NCI-H2196 (cell line): ENCODE results near the gene ABCC5.
"Not testable (repeated sequence)": the region's sequence is repeated elsewhere in the genome, so short reads cannot be mapped to it uniquely, and the experiment has no call there.

Source experiments
- DNase-seq: peaks from one replicate; lab custom pipeline; 2025; ENCODE audit not compliant: unreplicated experiment; lab: John Stamatoyannopoulos, UW

Gene ABCC5

DNA sequence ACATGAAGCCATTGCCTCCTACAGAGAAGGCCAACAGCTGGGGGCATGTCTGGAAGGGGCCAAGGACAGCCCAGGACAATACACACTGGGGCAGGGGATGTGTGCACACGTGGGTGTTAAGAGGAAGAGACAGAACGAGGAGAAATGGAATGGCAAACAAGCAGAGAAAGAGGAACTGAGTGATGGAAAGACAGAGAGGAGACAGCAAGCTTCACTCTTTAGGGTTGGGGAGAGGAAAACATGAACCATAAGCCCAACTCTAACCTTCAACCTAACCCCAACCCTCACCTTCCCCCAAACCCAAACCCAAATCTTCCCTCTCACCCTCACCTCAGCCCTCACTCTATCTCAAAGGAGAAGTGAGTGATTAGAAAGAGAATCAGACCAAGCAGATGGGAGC, 121.1 kb downstream of the ABCC5 start:
- DNase-seq: no peak

DNA sequence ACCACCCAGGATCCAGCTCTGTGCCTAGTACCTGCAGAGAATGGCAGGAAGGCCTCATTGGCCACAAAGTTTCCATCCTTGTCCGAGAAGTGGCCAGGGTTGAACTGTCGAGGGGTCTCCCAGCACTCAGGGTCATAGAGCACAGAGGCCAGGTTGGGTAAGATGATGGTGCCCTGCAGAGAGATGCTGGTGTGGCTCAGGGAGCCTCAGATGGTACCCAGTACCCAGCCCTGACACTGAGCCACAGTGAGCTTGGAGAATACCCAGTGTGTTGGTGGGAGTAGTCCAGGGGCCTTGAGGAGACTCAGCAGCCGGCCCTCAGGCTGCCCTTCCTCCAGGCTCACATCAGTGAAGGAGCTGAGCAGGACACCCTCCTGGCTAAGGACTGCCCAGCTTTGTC, 121.5 kb downstream of the ABCC5 start:
- no peak for DNase-seq

DNA sequence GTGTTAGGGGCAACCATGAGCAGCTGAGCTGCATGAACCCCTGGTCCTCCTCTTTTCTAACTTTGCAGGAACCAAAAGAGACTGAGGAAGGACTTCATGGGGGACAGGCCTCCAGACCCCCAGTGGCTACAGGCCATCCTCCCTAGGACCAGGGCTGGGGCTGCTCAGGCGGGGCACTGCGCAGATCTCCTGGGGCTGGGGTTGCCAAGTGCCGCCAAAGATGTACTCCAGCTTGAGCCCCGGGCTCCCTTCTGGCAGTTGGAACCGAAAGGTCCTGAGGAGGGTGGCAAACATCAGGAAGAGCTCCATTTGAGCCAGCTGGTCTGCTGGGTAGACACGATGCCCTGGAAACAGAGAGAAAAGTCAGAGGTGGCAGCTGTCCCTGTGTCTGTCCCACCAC, 121.9 kb downstream of the ABCC5 start:
- DNase-seq: no peak

DNA sequence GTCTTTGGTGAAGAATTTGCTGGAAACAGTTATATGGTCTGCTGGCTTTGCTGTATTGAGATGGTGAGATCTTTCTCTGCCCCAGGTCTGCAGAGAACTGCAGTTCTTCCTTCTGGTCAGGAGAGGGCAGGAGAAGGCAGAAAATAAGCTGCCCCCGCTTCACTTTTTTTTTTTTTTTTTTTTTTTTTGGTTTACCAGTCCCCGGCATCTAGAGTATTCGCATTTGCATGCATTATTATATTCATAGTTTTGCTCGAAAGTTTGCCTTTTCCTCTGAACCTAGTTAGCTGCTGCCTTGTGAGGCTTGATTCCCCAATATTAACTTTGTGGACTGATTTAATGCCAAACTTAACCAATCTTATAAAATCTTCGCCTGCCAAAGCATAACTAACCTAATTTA, 122.4 kb downstream of the ABCC5 start:
- DNase-seq: peak; percentile 51

DNA sequence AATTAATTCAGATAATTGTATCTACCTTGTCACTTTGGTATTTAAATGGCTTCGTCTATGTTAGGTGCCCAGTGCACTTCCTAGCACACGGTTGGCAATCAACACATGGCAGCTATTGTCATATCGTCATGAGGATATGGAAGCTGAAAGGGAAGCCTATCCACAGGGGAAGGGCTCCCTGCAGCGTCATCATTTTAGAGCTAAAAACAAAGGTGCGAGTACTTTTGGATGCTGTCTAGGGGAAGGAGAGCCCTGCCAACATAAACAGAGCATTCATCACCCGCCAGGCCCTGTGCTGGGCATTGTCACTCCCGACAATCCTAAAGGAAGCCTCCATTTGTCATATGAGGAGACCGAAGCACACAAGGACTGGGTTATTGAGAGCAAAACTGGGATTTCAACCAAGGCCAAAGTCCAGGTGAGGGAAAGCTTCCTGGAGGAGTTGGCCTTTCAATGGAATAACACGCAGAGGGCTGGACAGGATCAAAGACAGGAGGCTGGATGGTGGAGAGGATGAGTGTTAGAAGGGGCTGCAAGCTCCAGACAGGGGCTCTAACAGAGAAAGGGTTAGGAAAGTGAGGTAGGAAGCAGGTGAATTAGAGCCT, 125.0 kb downstream of the ABCC5 start:
- no peak for DNase-seq

DNA sequence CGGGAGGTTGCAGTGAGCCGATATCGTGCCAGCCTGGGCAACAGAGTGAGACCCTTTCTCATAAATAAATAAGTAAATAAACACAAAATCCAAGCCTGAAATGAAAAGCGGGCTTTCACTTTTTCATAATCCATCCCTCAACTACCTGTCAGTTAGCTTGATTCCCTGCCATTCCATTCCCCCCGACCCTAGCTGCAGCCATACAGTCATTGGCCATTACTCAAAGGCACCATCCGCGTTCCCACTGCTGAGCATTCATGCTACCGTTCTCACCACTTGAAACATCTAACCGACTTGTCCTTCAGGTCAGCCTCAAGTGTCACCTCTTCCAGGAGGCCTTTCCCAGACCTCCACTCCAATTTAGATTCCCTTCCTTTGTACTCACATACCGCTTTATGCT, 131.9 kb downstream of the ABCC5 start:
- DNase-seq: no peak

DNA sequence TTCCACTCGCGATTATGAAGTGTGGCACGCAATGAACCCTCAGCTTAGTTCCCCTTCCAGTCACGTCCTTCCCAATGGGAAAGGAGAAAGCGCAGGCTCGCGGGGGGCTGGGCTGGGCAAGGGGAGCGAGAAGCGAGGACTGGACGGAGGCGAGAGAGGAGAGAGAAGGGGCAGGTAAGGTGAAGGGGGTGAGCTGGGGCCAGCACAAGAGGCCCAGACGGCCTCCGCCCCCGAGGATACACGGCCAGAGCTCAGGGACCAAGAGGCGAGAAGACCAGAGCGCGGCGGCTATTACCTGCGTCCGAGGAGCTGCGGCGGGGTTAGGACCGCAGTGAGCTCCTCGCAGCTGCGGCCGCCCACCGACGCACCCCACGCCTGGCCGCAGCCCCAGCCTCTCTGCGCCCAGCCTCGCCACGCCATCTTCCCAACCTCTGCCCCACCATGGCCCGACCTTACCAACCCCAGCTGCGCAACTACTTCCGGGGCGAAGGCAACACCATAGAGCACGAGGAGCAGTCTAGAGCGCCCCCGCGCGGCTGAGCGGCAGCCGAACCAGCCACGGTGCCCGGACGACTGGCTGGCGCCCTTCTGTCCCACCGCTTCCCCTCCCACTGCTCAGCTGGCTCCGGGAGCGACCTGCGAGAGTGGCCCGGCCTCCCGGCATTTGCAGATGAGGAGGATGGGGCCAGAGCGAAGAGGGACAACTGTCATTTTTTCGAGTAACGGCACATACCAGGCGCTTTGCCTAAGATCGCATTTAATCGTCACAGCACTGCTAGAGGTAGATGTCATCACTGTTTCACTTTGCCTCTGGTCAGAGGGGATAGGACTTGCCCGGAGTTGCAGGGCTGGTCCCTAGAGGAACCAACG, 133.0 kb downstream of the ABCC5 start, which contains the start of gene PARL:
PARL (minus strand) TSS at position 454 of the 870 bp plus-strand sequence; CDS start at position 420, 34 bp downstream.
- peak; percentile 98 for DNase-seq

DNA sequence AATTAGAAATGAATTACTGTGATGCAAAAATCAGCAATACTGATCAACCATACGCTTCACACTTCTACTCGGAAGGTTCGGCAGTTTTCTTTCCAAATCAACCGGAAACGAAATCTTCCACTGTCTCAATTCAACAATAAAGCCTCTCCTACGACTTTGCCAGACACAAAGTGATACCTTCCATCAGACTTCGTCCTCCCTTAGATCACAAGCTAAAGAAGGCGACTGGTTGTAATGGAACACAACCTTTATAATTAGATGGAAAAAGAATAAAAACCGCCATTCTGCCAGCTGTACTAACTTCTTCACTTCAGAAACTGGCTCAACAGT, 133.6 kb downstream of the ABCC5 start:
- DNase-seq: no peak

DNA sequence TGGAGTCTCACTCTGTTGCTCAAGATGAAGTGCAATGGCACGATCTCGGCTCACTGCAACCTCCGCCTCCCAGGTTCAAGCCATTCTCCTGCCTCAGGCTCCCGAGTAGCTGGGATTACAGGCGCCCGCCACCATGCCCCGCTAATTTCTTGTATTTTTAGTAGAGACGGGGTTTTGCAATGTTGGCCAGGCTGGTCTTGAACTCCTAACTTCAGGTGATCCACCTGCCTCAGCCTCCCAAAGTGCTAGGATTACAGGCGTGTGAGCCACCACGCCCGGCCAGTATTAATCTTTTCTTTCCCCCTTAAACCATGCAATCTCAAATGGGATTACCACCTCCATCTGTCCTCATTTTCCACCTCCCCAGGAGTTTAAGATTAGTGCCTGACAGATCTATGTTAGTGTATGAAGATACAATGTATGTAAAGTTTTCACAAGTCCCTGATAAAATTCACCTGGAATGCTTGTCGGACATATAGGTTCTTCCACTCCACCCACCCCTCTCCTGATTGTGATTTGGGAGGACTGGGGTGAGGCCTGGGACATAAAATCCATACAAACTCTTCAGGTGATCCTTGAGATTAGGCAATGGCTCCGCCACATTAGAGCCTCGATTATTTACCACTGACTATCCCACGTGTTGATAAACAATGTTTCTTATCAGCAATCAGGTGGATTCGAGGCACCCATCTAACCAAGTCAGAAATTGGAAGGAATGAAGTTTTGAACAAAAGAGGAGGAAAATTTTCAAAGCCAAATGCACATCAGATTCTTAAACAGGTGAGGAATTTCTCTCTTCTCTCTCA, 134.2 kb downstream of the ABCC5 start:
- no peak for DNase-seq

DNA sequence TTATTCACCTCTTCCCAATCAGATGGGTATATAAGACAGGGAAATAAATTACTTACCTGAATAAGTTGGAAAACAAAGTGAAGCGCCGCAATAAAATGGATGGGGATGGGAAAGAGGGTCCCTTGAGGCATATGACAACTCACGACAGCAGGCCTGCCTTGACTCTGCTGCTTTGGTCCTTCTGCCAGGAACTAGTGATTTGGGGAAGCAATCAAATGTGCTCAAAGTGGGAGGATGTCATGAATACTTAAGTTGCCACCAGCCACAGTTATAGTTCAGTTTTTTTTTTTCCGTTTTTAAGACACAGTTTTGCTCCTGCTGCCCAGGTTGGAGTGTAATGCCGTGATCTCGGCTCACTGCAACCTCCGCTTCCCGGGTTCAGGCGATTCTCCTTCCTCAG, 137.6 kb downstream of the ABCC5 start:
- no peak for DNase-seq

DNA sequence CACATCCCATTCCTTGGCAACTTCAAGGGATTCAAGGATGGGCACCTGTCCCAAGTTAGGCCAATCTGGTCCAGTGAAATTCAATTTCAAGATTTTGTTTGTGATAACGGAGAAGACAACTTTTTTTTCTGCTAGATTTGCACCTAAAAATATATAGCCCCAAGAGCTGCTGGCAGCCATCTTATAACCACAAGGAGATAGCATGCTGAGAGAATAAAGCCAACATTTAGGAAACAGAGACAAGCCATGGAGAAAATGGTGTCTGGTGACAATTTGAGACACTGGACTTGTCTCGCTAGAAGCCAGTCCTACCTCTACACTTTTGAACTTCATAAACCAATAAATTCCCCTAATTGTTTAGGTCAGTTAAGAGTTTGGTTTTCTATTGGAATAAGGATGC, 138.4 kb downstream of the ABCC5 start:
- no peak for DNase-seq

DNA sequence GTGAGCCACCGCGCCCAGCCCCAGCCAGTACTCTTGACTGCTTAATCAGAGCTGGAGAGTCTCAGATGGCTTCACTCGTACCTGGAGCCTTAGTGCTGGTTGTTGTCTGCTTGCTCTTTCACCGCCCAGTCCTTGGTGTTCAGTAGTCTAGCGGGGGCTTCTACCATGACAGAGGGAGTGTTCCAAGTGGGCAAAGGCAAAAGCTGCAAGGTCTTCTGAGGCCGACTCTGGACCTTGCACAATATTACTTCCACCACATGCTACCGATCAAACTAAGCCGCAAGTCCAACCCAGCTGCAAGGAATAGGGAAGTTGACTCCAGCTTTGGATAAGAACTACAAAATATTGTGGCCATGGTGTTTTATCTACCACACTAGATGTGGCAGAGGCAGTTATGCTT, 139.6 kb downstream of the ABCC5 start:
- DNase-seq: no peak

DNA sequence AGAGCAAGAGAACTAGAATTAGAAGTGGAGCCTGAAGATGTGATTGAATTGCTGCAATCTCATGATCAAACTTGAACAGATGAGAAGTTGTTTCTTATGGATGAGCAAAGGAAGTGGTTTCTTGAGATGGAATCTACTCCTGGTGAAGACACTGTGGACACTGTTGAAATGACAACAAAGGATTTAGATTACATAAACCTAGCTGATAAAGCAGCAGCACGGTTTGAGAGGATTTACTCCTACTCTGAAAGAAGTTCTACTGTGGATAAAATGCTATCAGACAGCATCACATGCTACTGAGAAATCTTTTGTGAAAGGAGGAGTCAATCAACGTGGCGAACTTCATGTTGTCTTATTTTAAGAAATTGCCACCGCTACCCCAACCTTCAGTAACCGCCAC, 140.5 kb downstream of the ABCC5 start:
- DNase-seq: not testable (repeated sequence)

DNA sequence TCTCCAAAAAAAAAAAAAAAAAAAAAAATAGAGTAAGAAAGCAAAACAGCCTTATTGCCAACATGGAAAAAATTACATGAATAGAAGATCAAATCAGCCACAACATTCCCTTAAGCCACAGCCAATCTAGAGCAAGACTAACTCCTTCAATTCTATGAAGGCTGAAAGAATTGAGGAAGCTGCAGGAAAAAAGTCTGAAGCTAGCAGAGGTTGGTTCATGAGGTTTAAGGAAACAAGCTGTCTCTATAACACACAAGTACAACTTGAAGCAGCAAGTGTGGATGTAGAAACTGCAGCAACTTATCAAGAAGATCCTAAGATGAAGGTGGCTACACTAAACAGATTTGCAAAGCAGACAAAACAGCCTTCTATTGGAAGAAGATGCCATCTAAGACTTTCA, 142.3 kb downstream of the ABCC5 start:
- DNase-seq: no peak

DNA sequence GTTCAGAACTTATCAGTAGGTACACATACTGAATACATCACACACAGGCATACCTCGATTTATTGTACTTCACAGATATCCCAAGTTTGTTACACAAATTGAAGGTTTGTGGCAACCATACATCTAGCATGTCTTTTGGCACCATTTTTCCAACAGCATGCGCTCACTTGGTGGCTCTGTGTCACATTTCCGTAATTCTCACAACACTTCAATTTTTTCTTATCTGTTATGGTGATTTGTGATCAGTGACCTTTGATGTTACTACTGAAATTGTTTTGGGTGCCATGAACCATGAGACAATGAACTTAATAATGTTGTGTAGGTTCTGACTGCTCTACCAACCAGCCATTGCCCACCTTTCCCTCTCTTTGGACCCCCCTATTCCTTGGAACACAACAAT, 143.8 kb downstream of the ABCC5 start:
- DNase-seq: no peak

DNA sequence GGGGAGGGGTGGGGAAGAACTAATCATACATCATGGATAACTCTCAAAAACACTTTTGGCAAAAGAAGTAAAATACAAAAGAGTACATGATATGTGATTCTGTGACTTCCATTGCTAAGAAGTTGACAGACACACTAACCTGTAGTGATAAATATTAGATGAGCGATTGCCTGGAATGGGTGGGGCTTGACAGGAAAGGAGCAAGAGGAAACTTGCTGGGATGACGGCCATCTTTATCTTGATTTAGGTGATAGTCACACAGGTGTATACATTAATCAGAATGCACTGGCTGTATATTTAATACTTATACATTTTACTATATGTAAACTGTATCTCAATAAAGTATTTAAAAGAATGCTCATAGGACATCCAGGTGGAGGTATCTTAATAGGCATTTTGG, 146.1 kb downstream of the ABCC5 start:
- DNase-seq: no peak

DNA sequence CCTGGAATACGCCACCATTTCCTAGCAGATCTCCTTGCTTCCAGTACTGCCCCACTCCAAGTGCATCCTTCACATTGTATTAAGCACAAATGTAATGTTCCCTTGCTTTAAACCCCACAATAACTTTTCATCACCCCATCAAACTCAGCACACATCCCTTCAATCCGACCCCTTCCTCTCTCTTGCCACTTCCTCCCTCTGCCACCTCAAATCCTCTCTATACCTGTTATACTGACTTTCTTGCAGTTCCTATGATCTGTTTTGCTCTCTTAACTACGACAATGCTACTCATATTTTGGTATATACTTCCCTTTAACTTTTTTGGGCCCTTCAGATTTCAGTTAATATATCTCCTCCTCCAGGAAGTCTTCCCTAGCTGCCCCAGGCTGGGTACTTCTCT, 147.1 kb downstream of the ABCC5 start:
- no peak for DNase-seq
